Esophagus muscularis mucosa (tissue), 4 donors: ENCODE results near the gene AFF3. TPM values are rescaled to one million over a fixed set of nuclear protein-coding genes. Genes with fewer than 3 reads are reported as not detected.

Experiments
- DNase-seq: peaks from one replicate; pipeline ENCODE4 v3.0.0-alpha.2; 2017; ENCODE audit errors: extremely low spot score
- H3K27ac ChIP-seq, 4 donors: fragments of 200-600 bp; sonication (generic); replicated peaks in 1 of 4; 1 replicate in 3 of 4; 2 replicates in 1 of 4; pipeline ENCODE4 v1.5.1; 2016 to 2019; ENCODE audit warnings: mild to moderate bottlenecking in 1 of 4
- H3K27me3 ChIP-seq, 4 donors: fragments of 200-600 bp; sonication (generic); one replicate each; pipeline versions ENCODE4 v1.5.1 to v1.6.0; 2016 to 2019
- H3K36me3 ChIP-seq, 4 donors: fragments of 200-600 bp; sonication (generic); one replicate each; pipeline ENCODE4 v1.5.1; 2016 to 2019
- H3K4me1 ChIP-seq, 4 donors: fragments of 200-600 bp; sonication (generic); one replicate each; pipeline ENCODE4 v1.5.1; 2016 to 2019
- H3K4me3 ChIP-seq, 4 donors: fragments of 200-600 bp; sonication (generic); 1 replicate in 2 of 4; 2 replicates in 2 of 4; pipeline ENCODE4 v1.5.1; 2016 to 2019; ENCODE audit warnings: mild to moderate bottlenecking in 4 of 4, moderate library complexity in 1 of 4
- H3K9me3 ChIP-seq, 4 donors: fragments of 200-600 bp; sonication (generic); 1 replicate in 3 of 4; 2 replicates in 1 of 4; pipeline ENCODE4 v1.5.1; 2016 to 2019
- EP300 ChIP-seq: sonication (generic); formaldehyde crosslinking; IDR thresholded peaks from one replicate; pipeline ENCODE4 v1.6.1; 2017; ENCODE audit warnings: antibody characterized with exemption
- POLR2A ChIP-seq: fragments of 450-650 bp; IDR thresholded peaks from one replicate; pipeline ENCODE4 v1.6.1; 2017; ENCODE audit warnings: antibody characterized with exemption, moderate library complexity, mild to moderate bottlenecking, low read depth
- POLR2AphosphoS5 ChIP-seq, 2 donors: sonication (generic); formaldehyde crosslinking; IDR thresholded peaks; one replicate each; pipeline ENCODE4 v1.6.1; 2017; ENCODE audit warnings: antibody characterized with exemption in 2 of 2
- WGBS: methylation state at CpG from one replicate; pipeline ENCODE4 v1.1.5; 2018; 5-methylcytosine and 5-hydroxymethylcytosine counted together
- intact Hi-C: fragments of 100-400 bp; cut with DNase I; formaldehyde crosslinking; loops from one replicate; pipeline ENCODE4 v1.15.1; 2023
- total RNA-seq, 4 donors: library from RNA; depleted of rRNA; stranded (reverse); fragments of >200 nt; gene quantifications; one replicate each; pipeline versions ENCODE4 v1.1.0 to v1.2.1, GENCODE V29; 2016
- TF ChIP-seq, protein P1 (sequence below), 3 experiments: fragments of 200-600 bp in 2 of 3; fragments of 450-650 bp in 1 of 3; sonication (generic) in 2 of 3; IDR thresholded peaks; one replicate each; pipeline ENCODE4 v1.5.1; 2017 to 2019; ENCODE audit warnings: antibody characterized with exemption in 3 of 3, mild to moderate bottlenecking in 2 of 3, moderate library complexity in 1 of 3

The AFF3 gene
- total RNA-seq, 4 donors from 2014 or later, result 36.4 to 99.5 (median 56.9) TPM

- WGBS, result 87% methylated on average over 5 of the region's 5 CpGs
- no peaks in the 10 kb centered on the region for H3K9me3 ChIP-seq
- no peaks in the 10 kb centered on the region for H3K27me3 ChIP-seq
- H3K27ac ChIP-seq, result no peak overlapping the region
- H3K36me3 ChIP-seq, result no peaks in the 10 kb centered on the region
- H3K4me1 ChIP-seq, result peaks cover 0 to 3% (median 1%) of the 10 kb centered on the region in 4 donors
- DNase-seq, result peak; percentile 84
- TF ChIP-seq, protein P1, sequence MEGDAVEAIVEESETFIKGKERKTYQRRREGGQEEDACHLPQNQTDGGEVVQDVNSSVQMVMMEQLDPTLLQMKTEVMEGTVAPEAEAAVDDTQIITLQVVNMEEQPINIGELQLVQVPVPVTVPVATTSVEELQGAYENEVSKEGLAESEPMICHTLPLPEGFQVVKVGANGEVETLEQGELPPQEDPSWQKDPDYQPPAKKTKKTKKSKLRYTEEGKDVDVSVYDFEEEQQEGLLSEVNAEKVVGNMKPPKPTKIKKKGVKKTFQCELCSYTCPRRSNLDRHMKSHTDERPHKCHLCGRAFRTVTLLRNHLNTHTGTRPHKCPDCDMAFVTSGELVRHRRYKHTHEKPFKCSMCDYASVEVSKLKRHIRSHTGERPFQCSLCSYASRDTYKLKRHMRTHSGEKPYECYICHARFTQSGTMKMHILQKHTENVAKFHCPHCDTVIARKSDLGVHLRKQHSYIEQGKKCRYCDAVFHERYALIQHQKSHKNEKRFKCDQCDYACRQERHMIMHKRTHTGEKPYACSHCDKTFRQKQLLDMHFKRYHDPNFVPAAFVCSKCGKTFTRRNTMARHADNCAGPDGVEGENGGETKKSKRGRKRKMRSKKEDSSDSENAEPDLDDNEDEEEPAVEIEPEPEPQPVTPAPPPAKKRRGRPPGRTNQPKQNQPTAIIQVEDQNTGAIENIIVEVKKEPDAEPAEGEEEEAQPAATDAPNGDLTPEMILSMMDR (IDR thresholded peaks at IDR 0.05), result no peak
- TF ChIP-seq POLR2A, result no peak
- TF ChIP-seq POLR2AphosphoS5 (IDR thresholded peaks at IDR 0.05), result no peak
- no peak for TF ChIP-seq EP300
- no peak overlapping the region for H3K4me3 ChIP-seq
- intact Hi-C loops, result no loop called here
Measured at GRCh38 chr2:100185516-100185915, 43.1 kb upstream of the AFF3 start.

DNA sequence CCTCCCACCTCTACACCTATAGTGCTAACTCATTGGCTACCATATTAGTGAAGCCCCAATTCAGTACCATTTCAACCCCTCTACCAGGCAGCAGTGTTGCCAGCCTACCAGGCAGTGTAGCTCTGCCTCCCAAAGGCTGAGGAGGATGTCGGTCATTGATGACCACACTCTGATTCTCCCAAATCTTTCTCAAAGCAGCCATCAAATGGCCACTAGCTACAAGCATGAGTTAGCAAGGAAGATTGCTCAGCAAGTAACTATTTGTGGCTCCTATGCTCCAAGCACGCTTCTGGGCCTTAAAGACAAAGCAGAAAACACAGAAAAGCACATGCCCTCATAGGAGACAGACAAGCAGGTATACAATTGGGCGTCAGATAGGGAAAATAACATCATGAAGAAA lies 42.7 kb upstream of the AFF3 start:
- Histone ChIP-seq H3K9me3 (no peaks in the 10 kb centered on the region), H3K36me3 (no peaks in the 10 kb centered on the region), H3K4me1 (peaks cover 0 to 3% (median 1%) of the 10 kb centered on the region in 4 donors), H3K27ac (no peak overlapping the region), H3K27me3 (no peaks in the 10 kb centered on the region), H3K4me3 (no peak overlapping the region)
- DNase-seq, result peak; percentile 64
- TF ChIP-seq POLR2A (no peak), POLR2AphosphoS5 (IDR thresholded peaks at IDR 0.05) (no peak), EP300 (no peak)
- TF ChIP-seq, protein P1 (IDR thresholded peaks at IDR 0.05), result no peak
- WGBS, result 91% methylated on average over 3 of the region's 3 CpGs
- intact Hi-C loops, result no loop called here

DNA sequence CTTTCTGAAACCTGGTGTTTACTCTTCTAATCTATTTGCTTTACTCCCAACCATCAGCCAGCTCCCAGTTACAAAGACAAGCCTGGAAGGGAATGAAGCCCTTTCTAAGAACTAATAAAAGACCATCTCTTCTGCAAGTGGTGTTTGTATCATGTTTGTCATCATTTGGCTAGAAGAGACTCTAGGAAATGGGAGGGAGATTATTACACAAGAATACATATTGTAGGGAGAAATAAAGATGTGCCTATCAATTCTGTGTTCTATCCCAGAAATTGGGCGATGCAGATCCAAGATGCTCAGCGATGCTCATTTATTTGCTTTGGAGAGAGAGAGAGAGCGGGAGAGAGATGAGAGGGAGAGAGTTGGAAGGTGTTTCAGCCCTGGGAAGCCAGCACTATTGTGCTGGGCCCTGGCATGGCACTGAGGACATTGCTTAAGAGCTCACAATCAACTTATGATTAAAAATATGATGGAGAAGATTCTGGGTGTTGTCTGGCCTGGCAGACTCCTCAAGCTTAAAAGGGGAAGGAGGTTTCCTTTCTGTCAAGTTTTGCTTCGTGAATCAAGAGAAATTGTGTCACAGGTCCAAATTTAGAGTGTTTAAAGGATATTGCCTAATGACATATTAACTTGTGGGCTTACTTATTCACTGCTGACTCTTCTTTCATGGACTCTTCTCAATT lies 41.8 kb upstream of the AFF3 start:
- H3K36me3 ChIP-seq, result no peaks in the 10 kb centered on the region
- peak; percentile 89 for DNase-seq
- no peak overlapping the region for H3K4me3 ChIP-seq
- H3K27me3 ChIP-seq, result no peaks in the 10 kb centered on the region
- H3K9me3 ChIP-seq, result no peaks in the 10 kb centered on the region
- no peak for TF ChIP-seq POLR2A
- no peak for TF ChIP-seq POLR2AphosphoS5 (IDR thresholded peaks at IDR 0.05)
- TF ChIP-seq, protein P1 (IDR thresholded peaks at IDR 0.05), result no peak
- no peak for TF ChIP-seq EP300
- intact Hi-C loops, result no loop called here
- WGBS, result 67% methylated on average over 4 of the region's 4 CpGs
- peak overlapping the region in 1 of 4 donors; percentile 19 for H3K27ac ChIP-seq
- peaks cover 0 to 3% (median 1%) of the 10 kb centered on the region in 4 donors for H3K4me1 ChIP-seq

GRCh38 chr2:100182494-100183361 lies 40.3 kb upstream of the AFF3 start:
- Histone ChIP-seq H3K4me1 (peaks cover 0 to 3% (median 1%) of the 10 kb centered on the region in 4 donors), H3K27me3 (no peaks in the 10 kb centered on the region), H3K36me3 (no peaks in the 10 kb centered on the region), H3K4me3 (no peak overlapping the region), H3K9me3 (no peaks in the 10 kb centered on the region), H3K27ac (no peak overlapping the region)
- TF ChIP-seq POLR2A (no peak), POLR2AphosphoS5 (IDR thresholded peaks at IDR 0.05) (no peak), EP300 (no peak)
- TF ChIP-seq, protein P1 (IDR thresholded peaks at IDR 0.05), result no peak
- intact Hi-C loops, result no loop called here
- DNase-seq, result peak; percentile 82
- 81% methylated on average over 16 of the region's 21 CpGs for WGBS
